Dermis microvascular lymphatic vessel endothelial cell (primary cell): ENCODE results near the gene NTRK3. TPM values are rescaled to one million over a fixed set of nuclear protein-coding genes. Genes with fewer than 3 reads are reported as not detected.
"Not testable (repeated sequence)": the region's sequence is repeated elsewhere in the genome, so short reads cannot be mapped to it uniquely, and the experiment has no call there.

Source experiments
- DNase-seq, 2 donors: peaks; one replicate each; pipeline versions ENCODE4 v3.0.0 to v3.0.0-alpha.2; 2010; ENCODE audit warnings: low read depth in 2 of 2
- total RNA-seq: library from RNA; depleted of rRNA; stranded (reverse); fragments of >200 nt; gene quantifications from 2 replicates; pipeline ENCODE4 v1.2.1, GENCODE V29; 2014

NTRK3 gene
- total RNA-seq, 1 donor from 2014 or later: not detected

DNA sequence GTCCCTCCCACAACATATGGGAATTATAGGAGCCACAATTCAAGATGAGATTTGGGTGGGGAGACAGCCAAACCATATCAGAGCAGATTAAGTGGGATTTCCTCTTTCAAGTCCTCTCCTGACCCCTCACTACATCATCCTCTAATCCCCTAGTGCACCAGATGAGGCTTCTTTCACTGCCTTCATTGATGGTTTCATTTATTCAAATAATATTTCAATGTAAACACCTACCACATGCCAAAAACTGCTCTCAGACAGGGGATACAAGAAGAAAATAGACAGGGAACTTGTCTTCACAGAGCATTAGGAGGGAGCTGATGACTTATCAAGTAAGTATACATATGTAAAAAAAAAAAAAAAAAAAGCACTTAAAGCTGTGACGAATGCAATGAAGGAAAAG lies 180.2 kb downstream of the NTRK3 start:
- no peak for DNase-seq

DNA sequence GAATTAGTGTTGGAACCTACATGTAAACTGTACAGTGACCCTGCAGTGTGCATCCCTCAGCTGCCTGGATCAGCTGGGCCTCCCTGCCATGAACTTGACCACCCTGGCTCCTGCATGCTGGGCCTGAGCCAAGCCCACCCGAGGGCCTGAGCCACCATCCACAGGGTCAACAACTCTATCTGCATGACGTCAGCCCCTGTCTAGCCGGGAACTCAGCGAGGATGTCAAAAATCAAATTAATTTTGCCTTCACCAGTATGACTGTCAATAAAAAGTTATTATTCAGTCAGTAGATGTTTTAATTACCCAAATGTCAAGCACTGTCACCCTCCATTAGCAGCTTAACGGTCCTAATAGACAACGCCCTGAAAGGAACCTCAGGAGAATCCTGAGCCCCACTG lies 181.4 kb downstream of the NTRK3 start:
- no peak for DNase-seq

DNA sequence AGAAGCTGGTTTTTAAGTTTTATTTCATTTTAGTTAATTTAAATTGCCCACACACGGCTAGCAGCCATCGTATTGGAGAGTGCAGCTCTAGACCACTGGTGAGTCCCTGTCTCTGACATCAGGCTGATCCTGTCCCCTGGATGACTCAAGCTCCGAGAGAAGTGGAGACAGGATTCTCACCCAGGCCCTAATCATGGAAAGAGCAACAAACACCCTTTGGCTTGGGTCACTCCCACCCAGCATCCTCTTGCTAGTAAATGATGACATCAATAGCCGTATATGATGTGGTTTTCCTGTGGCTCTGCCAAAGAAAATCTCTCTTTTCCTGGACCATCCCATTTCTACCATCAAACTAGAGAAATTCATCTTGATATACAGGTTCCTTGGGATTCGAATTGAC lies 182.2 kb downstream of the NTRK3 start:
- no peak for DNase-seq

DNA sequence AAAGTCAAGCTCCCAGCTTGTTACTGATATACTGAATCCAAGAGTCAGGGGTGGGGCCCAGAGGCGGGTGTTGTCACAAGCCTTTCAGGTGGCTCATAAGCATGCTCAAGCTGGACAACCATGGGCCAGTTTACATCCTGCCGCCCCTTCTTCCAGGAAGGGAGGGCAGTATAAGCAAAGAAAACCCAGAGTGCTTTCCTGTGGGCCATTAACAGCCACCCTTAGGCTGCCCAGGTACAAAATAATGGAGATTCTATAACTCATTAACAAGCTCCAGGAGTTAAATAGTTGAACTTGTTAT lies 183.2 kb downstream of the NTRK3 start:
- no peak for DNase-seq

DNA sequence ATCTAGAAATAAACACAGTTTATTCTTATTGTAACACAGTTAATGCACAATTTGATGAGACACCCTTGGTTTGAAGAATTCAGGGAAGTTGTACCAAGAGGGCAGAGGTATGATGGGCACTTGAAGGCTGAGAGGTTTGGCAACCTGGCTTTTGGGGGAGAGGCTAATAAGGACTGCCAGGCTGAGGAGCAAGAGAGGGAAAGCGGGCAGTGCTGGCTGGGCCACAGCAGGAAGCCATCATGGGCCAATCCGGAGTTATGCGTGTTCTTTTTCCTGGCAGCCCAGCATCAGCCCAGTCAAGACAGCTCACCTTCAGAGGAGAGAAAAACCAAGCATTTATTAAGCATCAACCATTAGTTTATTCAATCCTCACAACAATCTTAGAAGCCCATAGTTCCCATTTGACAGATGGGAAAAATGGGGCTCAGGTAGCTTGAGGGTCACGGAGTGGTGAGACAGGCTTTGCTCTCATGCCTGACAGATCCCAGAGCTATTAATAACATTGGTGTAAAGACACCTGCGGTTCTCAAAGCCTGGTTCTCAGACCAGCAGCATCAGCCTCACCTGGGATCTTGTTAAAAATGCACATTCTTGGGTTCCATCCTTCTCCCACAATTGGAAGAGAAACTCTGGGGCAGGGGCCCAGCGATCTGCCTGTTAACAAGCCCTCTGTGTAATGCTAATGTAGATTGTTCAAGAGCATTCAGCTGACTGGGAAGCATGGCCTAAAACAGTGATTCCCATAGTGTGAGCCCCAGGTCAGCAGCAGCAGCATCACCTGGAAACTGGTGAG lies 183.7 kb downstream of the NTRK3 start:
- DNase-seq: no peak

DNA sequence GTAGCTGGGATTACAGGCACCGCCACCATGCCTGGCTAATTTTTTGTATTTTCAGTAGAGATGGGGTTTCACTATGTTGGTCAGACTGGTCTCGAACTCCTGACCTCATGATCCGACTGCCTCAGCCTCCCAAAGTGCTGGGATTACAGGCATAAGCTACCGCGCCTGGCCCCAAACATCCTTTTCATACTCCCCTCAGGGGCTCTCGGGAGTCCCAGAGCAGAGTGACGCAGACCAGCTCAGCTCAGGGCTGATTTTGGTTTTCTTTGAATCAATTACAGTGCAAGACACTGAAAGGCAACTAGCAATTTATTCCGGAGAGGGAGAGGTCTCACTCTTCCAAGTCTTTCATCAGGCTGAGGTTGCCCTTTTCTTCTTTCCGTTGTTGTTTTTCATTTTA lies 184.4 kb downstream of the NTRK3 start:
- DNase-seq: not testable (repeated sequence)

DNA sequence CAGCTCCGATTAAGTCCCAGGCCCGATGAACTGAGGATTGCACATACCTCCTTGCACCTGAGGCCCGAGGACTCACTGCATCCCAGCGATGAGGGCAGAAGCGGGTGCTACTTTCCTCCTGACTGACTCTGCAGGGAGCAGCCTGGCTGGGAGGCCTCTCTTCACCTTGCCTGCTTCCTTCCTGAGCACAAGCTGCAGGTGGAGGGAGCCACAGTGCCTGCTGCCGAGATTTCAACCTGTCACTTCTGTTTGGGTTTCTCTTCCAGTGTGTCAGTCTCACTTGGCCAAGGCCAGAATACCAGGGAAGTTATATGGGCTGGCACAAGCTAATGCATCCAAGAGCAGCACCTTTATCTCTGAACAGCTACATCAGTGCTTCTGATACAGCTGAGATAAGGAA lies 185.4 kb downstream of the NTRK3 start:
- DNase-seq: no peak

DNA sequence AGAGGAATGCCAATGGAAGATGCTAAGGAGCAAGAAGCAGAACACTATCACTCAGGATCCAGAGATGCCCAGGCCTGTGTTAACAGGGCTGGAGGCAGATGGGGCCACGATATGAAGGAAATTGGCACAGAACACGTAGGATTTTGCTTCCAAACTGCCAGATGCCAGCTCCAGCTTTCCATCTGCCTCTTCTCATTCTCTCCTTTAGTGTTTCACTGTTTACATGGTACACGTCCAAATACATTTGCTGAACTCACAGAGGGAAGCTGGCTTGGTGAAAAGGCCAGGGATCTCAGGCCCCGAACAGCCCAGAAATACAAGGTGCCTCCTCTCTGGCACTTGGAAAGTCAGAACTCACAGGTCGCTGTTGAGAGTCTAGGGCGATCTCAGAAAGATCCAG lies 187.0 kb downstream of the NTRK3 start:
- no peak for DNase-seq

DNA sequence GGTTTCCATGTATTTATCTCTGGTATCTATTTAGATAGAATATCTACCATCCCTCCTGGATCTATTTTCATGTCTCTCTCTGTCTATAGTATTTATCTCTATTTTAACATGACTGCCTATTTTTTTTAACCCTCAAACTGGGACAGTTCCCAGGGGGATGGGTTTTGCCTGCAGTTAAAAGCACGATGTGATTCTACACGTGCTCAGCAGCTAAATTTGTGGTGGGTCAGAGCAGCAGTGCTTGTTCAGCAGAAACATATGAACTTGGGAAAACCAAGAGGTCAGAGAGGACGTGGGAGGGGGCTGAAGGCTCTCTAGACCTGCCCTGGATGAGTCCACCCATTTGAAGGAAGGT lies 189.2 kb downstream of the NTRK3 start:
- no peak for DNase-seq

DNA sequence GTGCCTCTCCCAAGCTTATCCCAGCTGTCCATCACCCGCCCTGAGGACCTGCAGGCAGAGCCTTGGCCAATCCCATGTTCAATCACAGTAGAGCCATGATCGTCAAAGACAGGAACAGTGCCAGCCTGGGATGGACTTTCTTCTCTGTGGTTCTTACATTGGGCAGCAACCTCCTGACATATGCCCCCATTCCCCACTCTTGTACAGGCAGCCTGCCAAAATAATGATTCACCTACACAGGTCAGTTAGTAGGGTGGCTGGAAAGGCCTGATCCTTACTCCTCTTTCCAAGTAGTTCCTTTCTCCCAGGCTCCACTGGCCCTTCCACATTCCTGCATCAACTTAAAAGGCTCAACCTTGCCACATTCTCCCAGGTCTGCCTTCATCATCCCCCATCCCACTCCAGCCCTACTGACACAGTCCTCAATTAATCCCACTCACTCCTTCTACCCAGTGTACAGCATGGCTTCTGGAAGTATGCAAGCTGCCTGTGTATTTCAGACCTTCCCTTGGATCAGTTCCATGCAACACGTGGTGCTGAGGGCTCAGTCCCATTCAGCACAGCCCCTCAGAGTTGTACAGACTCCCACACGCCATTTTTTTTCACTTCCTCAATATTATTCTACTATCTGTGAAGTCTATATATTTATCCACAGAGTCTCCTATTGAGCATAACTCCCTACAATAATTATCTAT lies 189.8 kb downstream of the NTRK3 start:
- no peak for DNase-seq

DNA sequence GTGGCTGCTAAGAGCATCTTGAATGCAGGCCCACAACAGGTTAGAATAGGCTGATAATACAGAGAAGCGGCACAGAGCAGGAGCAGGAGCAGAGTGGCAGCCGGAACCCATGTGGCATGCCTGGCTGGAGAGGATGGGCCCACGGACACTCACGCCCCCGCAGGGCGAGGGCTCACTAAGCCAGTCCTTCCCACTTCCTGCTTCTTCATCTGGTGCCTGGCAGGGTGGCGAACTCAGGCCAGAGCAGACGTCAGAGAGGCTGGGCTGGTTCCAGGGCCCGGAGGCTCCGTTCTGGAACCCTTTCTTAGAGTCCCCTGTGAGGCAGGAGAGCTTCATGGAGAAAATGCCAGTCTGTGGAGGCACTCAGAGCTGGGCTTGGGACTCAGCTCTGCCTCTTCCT lies 195.1 kb downstream of the NTRK3 start:
- no peak for DNase-seq

DNA sequence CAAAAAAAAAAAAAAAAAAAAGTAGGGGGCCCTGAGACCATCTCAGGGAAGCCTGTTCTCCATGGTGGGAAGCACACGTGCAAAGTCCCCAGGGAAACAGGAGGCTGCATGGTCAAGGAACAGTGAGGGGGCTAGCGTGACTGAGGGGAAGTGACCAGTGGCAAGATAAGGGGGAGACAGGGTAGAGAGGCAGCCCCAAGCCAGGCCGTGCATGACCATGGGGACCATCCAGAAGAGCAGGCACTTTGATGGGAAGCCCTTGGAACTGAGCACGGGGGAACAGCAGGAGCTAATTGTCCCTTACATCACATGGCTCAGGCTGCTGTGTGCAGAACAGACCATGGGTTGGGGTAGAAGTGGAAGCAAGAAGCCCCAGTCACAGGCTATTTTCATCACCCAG lies 196.2 kb downstream of the NTRK3 start:
- no peak for DNase-seq

DNA sequence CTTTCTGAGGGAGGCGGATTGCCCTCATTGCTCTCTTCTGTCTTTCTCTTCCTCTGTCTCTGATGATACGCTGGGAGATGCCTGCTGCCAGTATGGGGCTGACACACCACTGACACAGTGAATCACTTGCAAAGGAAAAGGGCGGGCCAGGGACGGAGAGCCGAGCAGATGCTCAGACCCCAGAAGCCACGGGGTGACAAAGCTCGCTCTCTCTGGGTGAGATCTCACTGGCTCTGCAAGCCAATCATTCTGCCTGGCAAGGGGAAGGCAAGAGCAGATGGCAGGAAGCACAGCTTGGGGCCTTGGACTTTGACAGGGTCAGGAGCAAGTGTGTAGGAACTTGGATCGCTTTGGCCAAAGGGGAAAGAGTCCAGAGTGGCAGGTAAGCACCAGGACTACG lies 198.7 kb downstream of the NTRK3 start:
- no peak for DNase-seq

DNA sequence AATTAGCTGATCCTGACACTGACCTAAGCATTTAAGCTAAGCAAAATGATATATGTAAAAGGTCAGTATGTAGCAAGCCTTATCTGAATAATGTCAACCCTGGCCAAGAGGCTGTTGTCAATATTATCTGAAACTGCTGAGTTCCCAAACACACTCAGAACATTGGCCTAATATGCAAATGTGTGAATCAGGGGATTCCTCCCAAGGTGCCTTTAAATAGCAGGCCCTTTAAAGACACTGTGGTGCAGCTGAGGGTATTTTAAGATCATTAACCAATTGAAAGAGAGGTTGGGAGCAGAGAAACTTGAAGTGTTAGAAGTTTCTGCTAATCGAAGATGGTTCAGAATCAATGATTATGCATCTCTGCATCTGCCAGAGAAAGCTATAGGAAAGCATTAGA lies 207.0 kb downstream of the NTRK3 start:
- DNase-seq: no peak

DNA sequence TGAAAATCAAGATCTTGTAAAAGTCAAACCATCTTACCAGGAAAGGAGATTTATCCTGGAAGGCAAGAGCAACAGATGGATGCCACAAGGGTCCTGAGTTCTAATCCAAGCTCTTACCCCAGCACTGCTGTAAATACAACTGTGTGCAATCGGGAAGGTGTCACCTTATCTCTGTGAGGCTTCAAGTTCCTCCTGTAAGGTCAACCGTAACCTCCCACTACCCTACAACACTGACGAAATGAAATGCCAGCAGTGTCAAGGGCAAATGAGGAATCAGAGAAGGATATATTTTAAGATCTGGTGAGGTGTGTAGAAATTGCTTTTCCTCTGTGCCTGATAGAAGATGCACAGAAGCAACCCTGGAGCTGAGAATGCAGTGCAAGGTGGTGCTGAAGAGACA lies 207.8 kb downstream of the NTRK3 start:
- DNase-seq: no peak

DNA sequence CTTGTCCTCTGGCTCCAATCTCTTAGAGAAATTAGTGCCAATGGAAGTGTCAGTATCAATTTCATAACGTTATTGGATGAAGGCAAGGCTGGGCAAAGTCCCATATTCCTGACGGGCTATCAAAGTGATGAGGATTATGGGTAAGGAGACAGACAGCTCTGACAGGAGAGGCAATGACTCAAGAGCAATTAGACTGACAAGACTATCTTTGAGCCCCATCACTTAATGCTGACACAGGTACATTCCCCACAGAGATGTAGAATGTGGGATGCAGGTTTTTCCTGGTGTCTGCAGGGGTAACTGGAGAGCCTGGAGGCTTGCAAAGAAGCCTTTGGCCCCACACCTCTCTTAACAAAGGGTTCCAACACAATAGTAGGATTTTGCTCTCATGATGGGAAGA lies 208.3 kb downstream of the NTRK3 start:
- DNase-seq: no peak

DNA sequence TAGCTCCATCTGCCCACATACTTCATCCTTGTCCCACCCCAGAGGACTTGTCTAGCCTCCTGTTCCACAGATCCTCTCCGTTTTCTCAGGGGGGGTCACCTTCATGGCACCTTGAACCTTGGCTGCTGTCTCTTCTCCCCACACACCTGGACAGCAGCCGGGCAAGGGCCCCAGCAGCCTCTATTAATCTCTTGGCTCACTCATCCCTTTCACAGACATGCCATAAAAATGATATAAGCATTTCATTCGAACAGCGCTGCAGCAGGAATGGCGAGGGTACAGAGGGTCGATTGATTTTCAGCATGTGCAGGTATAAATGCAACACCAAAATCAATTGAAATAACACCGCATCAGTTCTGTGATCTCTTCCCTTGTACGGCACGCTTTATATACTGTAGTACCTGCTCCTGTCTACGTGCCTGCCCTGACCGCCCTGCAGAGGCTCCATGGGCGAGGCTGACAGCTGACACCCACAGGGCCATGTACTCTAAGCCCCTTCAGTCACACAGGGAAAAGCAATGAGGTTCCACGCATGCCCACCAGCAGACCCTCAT lies 209.9 kb downstream of the NTRK3 start:
- no peak for DNase-seq

DNA sequence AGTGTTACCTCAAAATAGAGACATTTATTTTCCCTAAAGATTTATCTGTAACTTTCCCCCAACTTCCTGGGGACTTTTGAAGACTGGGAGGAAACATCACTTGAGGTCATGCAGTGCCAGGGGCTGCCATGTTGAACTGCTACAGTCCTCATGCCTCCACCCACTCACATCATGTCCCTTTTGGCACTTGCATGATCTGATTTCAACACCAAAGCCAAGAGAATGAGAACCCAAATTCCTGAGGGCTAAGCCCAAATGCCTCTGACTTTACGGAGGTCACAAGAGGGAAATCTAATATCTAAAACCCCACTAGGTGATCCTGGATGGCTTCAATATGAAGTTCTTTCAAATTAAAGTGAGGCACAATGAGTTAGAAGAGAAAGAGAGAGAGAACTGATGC lies 213.1 kb downstream of the NTRK3 start:
- DNase-seq: no peak

DNA sequence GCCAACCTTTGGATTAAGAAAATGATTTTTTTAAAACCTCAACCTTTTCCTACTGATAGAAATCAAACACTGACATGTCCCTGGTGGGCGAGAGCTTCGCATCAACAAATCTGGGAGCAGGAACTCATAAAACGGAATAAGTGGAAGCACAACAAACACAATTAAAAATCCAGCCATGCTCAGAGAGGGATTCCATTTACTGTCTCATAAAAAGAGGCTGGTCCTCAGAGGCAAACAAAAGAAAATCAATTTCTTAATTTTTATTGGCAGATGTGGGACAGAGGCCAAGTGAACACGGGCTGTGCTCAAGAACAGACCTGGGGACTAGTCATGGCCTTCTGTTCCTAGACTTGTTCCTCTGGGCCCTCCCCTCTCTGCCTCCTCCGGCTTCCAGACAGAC lies 214.5 kb downstream of the NTRK3 start:
- no peak for DNase-seq

DNA sequence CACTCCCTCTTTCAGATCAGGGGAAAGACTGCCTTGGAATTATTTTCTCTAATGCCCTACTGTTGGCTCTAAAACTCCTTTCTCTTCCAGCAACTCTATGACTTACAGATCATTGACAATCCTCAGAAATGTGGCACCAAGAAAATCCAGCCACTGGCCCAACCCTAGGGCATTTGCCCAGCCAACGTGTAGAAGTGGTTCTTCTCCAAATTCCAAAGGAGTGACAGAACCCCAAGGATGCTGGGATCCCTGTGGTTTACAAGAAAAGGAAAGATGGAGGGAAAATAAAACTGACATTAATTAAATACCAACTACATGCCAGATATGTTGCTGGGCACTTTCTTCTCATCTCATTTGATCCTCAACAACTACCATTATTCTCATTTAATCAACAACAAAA lies 216.0 kb downstream of the NTRK3 start:
- DNase-seq: no peak

DNA sequence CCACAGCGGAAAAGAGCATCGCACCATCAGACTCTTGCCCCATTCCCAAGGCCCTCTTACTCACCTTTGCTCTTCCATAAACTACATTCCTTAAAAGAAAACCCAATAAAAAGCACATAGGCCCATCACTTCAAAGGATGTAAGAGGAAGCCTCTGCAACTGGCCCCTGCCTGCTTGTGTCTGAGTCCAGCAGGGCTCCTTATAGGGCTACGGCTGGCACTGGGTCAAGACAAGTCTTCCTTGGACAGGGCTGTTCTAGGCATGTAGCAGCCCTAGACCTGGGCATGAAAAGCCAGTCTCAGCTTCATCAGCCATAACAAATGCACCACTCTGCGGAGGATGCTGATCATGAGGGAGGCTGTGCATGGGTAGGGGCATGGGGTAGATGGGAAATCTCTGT lies 218.3 kb downstream of the NTRK3 start:
- DNase-seq: no peak

DNA sequence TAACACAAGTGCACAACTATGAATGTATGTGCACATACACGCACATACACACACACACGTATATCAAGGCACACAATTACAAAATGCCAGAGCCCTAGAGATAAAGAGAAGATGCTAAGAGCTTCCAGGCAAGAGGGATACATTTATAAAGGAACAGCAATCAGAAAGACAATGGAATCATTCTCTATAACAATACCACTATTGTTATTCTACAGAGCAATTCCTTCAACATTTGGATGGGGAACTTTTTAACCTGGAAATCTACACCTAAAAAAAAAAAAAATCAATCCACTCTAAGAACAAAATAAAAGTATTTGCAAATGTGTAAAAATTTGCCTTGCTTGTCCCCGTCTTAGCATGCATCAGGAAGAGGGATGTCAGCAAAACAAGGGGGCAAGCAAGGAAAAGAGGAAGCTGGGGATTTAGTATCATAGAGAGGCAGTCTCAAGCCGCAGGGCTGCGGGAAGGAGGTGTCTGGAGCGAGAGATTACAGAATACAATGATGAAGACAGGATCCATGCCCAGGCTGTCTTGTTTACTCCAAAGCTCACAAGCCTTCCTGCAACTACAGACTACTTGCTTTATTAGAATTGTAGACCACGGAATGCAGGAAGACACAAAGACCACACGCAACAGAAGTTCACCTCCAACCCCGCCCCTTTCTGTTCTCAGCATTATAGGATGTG lies 220.2 kb downstream of the NTRK3 start:
- DNase-seq: no peak

DNA sequence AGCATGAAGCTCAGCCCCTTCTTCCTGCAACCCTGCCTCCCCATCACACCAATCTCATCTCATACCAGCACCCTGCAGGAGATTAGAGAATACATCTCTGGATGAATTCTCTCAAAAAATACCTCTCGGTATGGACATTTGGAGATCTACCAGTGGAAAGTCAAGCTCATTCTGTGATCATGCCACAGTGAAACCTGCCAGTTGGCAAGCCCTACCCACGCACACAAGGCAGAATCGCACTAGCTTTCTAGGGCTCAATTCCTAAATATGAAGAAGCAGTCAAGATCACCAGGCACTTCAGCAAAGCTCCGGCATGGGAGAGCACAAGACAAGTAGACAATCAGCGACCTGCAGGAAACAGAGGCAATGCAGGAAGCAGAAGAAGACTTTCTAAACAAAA lies 221.2 kb downstream of the NTRK3 start:
- DNase-seq: no peak
